HG03521 (cell line): ENCODE data around the gene RHOH.

Source experiments
- ATAC-seq: cut with Tn5 transposase; IDR thresholded peaks from one replicate; pipeline ENCODE4 v1.9.1; 2021; ENCODE audit warnings: mild to moderate bottlenecking, moderate library complexity; ENCODE audit not compliant: unreplicated experiment

RHOH gene

DNA sequence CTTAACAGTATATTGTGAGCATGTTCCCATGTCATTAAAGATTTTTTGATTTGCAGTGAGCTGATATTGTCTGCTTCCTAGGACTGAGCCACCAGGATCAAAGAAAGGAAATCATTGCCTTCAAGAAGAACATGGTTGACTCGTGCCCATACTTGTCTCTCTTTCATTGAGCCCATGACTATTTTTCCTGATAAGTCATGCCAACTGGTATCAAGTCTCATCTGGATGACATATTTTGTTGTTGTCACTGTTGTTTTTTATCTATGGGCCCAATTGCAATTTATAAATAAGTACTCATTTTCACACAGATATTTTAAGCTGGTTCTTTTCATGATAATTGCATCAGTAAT is 10.2 kb upstream of the RHOH start:
- ATAC-seq: no peak

DNA sequence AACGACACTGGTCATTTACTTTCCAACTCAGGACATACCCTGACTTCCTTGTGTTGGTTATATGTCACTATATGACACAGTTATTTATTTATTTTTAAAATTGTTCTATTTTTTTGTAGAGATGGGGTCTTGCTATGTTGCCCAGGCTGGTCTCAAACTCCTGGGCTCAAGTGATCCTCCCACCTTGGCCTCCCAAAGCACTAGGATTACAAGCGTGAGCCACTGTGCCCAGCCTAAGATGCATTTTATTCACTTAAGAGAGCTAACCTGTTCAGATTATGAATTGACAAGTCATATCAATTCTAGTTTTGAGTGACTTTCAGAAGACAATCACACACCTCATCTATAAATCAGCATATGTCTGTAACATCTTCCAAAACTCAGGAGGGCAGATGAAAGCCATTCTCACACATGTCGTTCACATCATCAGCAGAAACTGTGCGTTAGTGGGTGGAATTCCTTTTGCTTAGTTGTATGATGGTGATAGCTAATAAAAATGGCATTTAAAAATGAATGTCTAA is 9.4 kb upstream of the RHOH start:
- no peak for ATAC-seq

DNA sequence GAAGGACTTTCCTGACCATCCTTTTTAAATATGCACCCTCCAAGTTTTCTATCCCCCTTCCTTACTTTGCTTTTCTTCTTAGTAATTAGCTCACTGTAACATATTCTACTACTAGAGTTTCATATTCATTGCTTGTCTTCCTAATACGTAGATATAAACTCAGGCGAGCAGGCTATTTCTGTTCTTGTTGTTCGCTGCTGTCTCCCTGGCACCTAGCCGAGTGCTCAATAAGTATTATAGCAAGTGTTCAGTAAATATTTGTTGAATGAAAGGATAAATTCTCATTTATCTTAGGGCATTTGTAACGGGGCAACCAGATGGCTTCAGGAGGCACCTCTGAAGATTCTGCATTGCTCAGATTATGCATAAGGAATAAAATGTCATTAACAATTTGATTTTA is 6.8 kb upstream of the RHOH start:
- no peak for ATAC-seq

DNA sequence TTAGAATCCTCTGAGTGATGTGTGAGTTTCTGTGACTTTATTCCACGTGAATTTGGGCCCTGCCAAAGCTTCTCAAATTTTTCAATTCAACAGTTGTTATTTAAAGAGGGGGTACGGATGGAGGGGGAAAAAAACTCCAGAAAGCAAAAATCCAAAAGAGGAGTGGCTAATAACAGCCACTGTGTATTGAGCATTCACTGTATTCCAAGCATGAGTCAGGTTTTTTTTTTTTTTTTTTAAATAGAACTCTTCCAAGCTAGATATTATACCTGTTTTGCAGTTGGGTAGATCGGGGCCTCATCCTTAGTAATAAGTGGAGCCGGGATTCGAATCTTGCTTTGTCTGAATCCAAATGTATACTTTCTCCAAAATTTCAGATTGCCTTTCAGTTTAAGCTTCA is 6.4 kb upstream of the RHOH start:
- no peak for ATAC-seq

DNA sequence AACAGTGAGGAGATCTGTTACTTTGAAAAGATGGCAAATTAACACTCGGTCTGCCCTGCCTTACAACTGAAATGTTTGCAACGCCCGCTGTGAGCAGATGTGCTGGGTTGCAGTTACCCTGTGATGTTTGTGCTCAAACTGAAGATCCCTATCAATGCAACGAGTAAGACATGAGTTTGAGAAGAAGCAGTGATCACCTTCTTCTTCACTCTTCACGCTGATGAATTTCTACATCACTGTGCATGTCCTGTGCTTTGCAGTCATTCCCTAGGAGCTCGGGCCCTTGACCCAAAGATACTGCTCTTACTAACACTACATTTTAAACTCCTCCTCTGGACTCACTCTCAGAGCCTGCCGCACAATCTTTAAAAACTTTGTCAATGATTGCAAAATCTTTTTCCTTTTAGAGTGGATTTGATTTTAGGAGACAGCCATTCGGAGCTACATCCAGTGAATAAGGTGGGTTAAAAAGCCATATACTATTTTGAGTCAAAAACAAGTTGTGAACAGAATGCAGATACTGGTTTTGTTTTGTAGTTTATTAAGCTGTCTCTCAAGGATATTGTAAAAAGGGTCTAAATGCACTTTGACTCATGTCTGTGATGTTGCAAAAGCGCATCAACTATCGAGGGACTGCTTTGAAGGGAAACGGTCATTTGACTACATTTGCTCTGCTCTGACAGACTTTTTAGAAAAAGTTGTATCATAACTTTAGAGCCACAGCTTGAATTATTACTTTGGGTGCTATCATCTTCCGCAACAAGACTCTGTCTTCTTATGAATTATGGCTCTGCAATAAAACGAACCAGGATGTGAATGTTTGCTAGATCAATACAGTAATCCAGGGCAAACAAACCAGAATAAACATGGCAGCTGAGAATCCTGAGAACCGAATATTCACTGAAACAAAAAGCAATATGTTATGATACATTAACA is 5.7 kb upstream of the RHOH start:
- no peak for ATAC-seq

DNA sequence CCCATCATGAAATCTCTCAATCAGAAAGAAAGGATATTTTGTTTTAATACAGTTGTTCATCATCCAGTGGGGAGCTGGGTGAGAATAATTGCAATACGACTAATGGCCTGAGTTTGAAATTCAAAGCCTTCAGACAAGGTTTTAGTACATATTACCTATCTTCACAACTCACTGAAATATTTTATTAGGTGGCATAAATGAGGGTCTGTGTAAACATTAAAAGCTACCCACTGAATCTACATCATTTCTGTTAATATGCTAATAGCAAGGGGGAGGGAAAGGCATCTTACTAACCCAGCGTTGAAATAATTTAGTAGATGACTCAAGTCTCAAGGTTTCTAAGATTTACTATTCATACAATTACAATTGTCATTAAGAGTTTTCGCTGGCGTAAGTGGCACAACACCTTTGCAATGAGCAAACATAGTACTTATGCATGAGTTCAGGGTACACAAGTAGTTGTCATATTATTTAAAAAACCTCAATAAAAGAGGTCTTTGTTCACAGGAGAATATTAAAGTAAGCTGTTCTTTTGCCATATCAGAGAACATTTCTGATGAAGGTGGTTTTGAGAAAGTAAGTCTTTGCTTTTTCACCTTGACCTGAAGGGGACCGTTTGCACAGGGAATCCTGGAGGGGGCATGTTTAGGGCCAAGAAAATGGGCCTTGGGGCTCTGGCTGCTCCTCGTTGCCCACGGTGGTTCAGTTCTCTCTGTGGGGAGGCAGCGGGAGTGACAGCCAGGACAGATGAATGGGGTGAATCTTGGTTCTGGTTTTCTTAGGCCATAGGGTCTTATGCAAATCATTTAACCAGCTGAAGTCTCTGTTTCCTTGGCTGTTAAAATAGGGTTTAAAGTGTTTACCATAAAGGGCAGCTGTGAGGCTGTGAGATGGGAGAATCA is 4.5 kb upstream of the RHOH start:
- peak; percentile 22 for ATAC-seq

DNA sequence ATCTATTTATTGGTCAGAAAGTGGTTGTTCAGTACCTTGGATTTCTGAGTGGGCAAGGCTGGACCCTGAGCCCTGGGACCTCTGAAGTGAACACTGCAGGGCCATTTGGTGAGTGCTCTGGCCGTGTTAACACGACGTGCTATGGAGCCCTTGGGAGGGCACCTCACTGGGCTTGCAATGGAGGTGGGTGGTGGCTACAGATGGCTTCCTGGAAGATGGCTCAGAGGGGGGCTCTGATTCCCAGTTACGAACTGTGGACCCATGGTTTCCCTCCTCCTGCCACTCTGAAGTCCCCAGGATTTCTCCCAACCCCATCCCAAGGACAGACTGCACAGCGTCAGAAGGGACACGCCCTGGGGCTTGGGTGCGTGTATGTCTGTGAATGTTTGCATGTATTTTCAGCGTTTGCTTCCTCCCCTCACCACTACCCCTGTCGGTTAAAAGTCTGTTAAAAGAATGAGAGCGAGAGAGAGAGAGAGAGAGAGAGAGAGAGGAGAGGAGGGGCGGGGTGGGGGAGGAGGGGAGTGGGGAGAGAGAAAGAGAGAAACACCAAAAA is 3.7 kb upstream of the RHOH start:
- ATAC-seq: peak; percentile 30

DNA sequence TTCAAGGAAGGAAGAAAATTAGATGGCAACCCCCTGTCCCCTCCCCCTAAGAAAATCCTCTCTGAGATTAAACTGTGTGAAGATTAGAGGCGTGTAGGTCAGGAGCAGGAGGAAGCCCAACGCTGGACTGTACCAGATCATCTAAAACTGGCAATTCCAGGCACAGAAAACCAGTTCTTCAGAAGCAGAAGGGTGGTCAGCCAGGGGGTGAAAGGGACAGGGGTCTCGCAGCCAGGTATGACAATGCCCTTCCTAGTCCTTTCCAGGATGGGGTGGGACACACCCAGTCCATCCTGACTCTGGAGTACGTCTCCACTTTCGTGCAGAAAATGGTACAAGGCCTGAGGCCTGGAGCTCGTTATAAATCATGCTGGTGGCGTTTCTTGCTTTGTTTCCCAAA is 3.3 kb upstream of the RHOH start:
- ATAC-seq: no peak

DNA sequence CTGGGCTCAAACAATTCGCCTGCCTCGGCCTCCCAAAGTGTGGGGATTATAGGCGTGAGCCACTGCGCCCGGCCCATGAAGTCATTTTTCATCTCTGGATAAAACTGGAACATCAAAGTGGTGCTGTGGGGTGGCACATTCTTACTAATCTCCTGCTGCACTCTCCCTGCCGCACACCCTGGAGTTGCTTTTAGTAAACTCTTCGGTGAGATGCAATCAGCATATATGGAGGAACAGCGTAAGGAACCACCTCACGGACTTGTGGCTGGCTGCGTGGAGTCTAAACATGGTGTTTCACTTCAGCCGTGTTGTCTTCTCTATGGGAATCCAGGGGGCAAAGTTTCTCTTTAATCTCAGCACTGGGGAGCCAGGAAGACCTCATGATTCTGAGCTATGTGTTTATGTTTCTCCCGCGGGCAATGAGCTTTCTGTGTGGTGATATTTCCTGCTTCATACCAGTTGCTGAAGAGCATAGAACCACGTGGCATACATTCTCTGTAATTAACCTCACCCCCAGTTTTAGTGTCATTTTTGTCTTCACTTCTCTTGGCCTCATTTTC is 2.1 kb upstream of the RHOH start:
- no peak for ATAC-seq

DNA sequence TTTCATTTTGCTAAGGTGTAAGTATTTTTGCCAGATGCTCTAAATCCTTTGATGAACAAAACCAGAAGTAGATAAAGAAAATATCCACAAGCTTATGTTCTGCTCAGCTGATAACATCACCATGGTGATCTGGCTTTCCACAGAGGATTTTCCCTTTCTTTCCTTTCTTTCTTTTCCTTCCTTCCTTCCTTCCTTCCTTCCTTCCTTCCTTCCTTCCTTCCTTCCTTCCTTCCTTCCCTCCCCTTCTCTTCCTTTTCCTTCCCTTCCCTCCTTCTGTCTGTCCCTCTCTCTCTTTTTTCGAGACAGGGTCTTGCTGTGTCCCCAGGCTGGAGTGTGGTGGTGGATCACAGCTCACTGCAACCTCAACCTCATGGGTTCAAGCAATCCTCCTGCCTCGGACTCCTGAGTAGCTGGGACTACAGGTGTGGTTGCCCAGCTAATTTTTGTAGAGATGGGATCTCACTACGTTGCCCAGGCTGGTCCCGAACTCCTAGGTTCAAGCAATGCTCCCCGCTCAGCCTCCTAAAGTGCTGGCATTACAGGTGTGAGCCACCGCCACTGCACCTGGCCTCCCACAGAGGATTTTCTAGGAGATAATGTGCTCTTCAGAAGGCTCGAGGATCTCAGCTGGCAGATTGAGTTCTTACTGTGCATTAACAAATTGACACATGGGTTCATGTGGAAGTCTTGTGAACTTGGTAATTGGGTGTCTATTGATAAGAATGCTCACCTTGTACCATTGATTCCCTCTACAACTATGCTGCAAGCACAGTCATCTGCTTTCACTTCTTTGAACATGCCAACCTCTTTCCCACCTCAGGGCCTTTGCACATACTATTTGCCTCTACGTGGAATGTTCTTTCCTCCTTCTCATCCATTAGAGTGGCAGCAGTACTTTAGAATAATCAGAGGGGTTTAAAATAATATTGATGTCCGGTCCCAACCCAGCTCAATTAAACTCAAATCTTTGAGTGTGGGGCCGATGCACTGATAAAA is 1.4 kb upstream of the RHOH start:
- ATAC-seq: no peak

DNA sequence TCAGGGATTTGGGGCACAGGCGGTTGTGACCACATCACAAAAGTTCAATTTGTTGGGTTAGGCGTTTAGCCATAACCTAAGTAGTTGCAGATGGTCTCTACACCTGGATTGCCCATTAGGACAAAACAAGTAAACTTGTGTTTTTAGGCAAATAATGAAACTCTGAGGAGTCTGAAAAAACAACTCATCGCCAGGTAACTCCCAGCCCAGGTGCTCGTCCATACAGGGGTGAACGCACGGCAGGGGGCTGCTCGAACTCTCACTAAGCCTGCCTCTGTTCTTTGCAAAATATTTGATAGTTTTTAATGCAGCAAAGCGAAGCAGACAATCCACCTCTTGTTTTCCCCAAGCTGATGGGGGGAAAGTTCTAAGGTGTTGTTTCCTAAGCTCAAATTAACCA is 559 bp upstream of the RHOH start:
- ATAC-seq: no peak

DNA sequence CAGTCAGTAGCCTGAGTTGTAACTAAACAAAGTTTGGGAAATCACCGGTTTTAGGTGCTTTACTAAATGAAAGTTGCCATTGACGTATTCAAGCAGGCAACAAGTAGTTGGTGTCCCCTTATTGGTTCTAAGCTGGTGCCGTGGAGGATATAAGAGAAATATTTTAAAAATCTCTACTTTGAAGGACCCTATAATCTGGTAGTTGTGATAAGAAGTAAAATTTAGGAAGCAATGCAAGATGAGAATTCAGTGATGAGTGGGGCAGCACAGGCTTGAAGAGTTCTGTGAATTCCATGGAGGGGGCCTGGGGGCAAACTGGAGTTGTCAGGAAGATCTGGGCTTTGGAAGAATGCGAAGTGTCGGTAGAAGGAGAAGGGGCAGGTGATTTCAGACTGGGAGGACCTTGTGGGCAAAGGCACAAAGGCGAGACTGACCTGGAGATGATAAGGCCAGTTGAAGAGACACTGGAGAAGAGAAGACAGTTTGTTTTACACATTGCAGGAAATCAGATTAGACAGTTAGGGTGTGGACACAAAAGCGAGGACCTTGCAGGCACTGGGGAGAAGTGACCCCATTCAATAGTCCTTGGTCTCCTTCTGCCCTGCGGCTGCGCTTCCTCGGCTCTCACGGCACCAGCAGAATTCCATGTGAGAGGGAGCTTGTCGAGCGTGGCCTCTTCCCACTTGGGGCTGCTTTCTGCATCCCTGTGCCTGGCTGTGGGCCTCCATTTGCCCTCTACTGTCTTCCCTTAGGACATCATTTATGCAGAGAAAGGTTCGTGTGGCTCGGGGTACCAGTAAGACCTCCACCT is 1.3 kb downstream of the RHOH start:
- no peak for ATAC-seq

DNA sequence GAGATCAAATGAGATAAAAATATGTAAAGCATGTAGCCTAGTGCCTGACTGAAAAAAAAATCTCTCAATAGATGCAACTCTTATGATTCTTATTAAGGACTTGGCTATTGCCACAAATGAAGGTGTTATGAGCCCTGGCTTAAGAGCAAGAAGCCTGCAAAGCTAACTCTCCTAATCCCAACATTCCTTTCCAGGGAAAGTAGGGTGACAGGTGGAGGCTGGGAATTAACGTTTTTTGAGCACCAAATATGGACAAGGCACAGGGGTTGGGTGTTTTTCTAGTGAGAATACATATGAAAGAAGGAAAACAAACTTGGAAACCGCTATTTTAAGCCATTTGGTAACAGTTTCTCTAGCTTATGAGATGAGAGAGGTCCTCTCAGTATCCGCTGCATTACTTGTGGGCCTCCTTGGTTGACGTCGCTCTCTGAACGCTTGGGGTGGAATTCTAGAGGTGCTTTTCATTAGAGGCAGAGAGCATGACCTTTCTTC is 2.4 kb downstream of the RHOH start:
- ATAC-seq: no peak

DNA sequence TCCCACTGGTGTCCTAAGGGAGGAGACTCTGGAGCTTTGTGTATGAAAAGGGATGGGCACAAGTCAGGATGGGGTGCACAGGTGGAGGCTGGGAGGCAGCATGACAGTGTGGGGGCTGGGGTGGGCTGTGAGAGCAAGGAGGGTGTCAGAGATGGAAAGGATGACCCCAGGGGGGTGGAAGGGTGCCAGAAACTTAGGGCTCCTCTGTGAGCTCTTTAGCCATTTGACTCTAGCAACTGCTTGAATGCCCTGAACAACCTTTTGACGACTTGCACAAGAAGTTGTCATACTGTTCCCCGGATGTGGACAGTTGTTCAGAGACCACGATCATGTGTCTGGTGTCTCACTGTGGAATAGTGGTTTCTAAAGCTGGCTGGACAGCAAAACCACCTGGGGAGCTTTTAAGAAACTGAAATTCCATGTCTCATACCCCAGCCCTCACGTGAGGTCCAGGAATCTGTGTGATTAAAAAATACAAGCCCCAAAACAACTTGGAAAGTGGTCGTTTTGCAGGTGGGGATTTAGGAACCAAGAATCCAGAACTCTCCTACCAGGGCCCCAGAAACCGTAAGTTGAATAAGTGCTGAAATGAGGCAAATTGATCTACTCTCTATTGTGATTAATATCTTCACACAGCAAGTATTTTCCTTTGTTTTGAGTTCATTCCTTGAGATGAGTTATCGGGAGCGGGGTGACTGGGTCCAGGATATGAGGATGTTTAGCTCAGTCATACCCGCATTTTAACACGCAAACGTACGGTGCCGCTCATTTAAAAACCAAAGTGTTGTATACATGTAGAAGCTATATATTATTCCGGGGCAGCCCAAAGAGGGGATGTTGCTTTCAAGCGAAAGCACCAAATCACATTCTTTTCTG is 3.4 kb downstream of the RHOH start:
- ATAC-seq: peak; percentile 55

DNA sequence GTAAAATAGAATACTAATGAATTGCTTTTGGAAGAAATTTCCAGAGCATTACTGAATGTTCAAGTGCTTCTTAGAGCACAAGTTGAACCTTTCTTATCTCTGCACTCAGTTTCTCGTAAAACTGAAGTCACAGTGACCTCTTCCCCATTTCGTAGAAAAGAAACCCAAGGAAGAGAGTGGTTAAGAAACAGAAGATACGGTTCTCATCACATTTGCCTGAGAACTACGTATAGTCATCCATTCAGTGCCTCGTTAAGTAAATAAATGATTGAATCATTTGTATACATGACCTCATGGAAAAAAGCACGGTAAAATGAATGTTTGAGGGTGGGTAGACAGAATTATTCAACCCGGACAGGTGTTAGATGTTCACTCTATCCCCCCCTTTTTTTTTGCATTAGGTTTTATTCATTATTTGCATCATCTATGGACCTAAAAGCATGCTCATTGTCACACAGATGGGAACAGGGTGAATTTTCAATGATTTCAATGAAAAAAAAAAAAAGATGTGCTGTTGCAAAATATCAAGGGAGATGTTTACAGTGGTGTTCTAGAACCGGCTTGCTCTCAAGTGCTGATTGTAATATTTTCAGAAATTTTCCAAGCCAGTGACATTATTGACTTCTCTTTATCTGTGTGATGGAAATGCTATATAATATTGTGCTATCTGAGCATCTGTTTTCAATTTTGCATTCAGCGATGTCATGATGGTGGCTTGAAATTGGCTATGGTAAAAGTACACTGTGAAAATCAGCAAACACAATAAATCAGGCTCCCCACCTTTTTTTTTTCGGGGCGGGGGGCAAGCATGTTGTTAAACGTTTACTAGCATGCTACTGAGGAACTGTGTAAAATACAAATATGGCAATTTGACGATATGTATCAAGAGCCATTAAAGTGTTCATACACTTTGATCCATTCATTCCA is 4.3 kb downstream of the RHOH start:
- no peak for ATAC-seq

DNA sequence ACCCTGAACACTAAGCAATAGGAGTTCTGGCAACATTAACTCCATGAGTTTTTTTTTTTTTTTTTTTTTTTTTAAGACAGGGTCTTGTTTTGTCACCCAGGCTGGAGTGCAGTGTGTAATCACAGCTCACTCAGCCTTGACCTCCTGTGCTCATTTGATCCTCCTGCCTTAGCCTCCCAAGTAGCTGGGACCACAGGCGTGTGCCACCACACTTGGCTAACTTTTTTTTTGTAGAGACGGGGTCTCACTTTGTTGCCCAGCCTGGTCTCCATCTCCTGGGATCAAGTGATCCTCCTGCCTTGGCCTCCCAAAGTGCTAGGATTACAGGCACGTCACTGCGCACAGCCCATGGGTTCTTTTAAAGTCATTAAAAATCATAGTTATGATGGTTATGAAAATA is 5.1 kb downstream of the RHOH start:
- no peak for ATAC-seq

DNA sequence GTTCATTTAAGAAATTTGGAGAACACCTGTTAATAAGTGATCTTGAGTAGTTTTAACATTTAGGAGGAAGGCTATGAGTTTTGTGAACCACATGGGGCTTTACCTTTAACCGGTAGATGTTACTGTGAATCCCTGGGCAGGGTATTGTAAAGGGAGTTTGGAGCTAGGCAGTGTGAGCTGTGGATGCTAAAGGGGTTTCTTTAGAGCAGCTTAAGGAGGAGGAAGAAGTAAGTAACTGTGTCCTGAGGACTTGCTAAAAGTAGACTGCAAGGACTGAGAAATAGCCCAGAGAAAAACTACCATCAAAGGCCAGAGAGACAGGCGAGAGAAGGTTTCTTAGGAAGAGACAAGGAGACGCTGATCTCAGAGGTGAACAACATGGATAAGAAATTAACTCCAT is 5.6 kb downstream of the RHOH start:
- no peak for ATAC-seq
